GM19463 (cell line): Measurements from ENCODE around the gene ATP5MC2.
"Not testable (repeated sequence)": the region's sequence is repeated elsewhere in the genome, so short reads cannot be mapped to it uniquely, and the experiment has no call there.

Experiments
- ATAC-seq: cut with Tn5 transposase; IDR thresholded peaks from one replicate; pipeline ENCODE4 v1.9.1; 2021; ENCODE audit warnings: mild to moderate bottlenecking, moderate library complexity; ENCODE audit not compliant: unreplicated experiment

ATP5MC2 gene

DNA sequence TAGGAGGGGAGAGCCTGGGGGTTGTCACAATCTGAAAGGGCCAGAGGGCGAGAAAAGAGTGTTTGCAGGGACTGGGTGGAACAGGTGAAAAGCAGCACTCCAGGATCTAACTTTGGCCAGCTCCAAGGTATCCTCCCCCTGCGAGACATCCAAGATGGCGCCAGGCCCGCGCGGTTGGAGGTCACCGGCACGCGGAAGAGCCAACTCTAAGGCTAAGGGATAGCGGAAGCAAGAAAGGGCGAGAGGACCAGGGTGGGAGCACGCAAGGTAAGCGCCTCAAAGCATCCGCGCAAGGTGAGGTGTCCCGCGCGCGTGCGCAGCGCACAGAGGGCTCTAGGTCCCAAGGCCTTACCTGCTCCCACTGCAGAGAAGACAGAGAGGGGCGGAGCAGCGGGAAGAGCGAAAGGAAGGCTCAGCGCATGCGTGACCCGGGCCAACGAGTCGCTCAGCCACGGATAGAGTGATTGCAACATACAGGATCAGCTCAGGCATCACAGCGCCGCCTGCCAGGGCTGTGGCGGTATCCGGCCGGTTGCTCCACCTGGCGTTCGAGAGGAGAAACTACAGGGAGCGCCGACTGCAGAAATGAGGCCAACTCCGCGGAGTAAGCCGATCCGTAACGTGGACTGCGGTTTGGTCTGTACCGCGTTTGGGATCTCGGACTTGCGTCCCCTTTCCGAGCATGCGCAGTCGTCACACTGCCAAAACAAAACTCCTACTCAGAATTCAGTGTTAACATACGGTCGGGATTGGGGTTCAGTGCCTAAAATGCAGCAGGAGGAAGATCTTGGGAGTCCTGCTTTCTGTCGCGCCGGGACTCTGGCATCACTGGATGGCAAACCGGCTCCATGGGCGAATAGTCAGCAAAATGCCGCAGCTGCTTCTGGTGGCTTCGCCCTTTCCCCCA, at the start of gene ATP5MC2:
Gene ATP5MC2, minus strand, starts transcription at position 383 of the 907 bp plus-strand sequence. CDS start 3,469 bp downstream, outside the sequence.
- peak; percentile 96 for ATAC-seq

DNA sequence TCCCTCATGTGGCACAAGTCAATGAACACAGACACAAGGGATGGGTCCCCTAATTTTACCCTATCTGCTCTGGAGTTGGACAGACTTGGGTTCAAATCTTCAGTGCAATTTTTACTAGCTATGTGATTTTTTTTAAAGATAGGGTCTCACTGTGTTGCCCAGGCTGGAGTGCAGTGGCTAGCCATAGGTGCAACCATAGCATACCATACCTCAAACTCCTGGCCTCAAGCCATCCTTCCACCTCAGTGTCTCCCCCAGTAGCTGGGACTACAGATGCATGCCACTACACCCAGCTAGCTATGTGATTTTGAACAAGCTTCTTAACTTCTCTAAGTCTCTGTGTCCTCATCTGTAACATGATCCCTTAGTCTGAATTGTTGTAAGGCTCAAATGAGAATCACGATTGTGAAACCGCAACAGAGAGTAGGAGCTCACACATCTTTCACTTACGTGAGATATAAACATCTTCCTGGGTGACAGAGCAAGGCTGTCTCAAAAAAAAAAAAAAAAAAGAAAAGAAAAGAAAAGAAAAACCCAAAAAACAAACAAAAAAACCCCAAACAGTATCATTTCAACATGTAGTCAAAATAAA, 46.7 kb upstream of the ATP5MC2 start:
- no peak for ATAC-seq

DNA sequence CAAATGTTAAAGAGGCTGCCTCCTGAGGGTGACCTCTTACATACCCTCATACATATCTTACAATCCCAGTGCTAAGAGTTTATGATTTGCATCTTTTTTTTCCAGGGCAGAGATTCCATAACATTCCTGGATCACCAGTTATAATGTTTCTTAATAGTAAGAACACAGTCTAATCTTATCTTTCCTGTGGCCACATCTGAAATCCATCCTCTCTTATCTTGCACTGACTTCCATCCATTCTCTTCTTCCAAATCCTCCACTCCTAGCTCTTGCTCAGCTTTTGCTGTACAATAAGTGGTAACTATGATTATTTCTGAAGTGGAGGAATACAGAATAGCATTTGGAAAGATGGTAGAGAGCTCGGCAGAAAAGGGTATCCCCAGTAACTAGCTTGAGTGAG, 45.1 kb upstream of the ATP5MC2 start:
- no peak for ATAC-seq

DNA sequence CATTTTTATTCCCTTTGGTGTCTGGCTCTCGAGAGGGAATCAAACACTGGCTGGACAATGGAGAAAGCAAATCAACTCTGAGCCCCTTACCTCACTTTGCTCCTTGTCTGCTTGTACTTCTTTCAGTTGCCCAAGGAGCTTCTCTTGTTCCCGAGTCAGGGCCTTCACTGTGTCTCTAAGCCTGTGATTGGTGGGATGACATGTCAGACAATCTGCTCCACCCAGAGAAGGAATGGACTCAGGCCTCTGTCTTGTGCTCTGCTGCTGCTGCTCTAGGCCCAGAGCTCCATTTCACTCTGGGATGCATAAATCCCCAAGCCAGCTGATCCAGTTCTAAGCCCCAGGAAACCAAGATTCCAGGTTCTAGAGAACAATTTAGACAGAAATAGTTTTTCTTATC, 43.8 kb upstream of the ATP5MC2 start:
- ATAC-seq: no peak

DNA sequence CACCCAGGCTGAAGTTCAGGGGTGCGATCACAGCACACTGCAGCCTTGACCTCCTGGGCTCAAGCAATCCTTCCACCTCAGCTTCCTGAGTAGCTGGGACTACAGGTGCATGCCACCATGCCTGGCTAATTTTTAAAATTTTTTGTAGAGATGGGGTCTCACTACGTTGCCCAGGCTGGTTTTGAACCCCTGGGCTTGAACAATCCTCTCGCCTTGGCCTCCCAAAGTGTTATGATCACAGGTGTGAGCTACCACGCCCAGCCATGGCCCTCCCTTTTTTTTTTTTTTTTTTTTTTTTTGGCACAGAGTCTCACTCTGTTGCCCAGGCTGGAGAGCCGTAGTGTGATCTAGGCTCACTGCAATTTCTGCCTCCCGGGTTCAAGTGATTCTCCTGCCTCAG, 42.7 kb upstream of the ATP5MC2 start:
- not testable (repeated sequence) for ATAC-seq

DNA sequence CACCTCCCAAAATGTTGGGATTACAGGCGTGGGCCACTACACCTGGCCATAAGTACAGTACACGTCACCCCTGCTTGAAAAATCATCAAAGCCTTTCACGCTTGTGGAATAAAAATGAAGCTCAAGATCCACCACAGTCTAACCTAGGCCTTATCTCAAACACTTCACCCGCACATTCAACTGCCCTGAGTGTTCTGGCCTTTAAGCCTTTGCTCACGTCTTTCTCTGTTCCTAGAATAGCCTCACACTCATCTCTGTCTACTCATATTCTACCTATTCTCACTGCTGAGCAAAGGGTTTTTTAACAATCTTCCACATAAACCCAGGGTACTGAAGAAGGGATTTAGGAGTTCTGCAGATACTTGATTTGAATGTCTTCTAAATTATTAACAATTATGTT, 41.4 kb upstream of the ATP5MC2 start:
- ATAC-seq: no peak

DNA sequence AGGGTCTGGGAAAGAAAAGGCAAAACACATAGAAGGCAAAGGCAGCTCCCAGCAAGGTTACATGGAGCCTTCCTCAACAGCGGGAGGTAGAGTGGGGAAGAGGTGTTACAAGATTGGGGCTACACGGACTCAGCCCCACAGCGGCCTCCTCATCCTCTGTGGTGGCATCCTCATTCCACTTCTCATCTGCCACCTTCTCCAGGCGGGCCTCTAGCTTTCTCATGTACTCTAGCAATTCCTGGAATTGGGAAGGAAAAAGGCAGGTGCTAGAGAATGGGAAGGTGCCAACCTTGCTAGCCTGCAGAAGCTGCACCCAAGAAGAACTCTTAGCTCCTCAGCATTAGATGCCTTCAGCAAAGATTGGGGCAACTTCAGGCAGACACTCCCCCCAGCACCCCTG, 38.1 kb upstream of the ATP5MC2 start:
- no peak for ATAC-seq

DNA sequence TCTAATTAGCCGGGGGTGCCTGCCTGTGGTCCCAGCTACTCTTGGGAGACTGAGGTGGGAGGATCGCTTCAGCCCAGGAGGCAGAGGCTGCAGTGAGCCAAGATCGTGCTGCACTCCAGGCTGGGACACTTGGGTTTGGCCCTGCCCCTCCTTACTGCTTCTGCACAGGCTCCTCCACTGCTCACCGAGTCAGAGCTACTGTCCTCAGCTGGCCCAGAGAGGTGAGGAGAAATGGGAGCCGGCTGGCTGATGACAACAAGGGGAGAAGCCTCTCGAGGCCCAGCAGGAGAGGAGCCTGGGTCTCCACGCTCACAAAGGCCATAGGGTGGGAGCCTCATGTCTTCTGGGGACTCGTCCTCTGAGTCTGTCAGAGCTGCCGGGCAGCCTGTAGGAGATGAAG, 37.6 kb upstream of the ATP5MC2 start:
- no peak for ATAC-seq

DNA sequence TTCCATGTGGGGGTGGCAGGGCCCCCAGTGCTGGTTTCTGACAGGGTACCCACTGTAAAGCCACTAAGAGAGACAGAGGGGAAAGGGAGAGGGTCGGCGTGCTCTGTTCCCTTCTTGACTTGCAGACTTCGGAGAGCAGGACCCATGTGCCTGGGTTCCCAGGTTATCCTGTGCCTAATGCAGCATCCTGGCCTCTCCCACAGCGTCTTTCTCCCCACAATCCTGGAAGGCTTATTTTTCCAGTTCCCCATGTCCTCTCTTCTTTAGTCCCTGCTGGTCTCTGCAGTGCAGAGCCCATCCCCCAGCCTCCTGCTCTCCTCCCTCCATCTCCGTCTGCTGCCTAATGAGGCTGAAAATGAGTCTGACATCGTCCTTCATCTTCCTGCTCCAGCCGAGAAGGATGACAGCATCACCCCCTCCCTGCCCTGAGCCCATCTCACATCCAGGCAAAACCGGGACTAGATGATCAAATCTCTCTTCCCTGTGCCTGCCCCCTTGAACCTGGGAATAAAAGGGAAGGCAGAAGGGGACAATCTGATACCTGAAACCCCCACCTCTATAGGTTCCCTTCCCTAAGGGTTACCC, 36.3 kb upstream of the ATP5MC2 start:
- no peak for ATAC-seq

DNA sequence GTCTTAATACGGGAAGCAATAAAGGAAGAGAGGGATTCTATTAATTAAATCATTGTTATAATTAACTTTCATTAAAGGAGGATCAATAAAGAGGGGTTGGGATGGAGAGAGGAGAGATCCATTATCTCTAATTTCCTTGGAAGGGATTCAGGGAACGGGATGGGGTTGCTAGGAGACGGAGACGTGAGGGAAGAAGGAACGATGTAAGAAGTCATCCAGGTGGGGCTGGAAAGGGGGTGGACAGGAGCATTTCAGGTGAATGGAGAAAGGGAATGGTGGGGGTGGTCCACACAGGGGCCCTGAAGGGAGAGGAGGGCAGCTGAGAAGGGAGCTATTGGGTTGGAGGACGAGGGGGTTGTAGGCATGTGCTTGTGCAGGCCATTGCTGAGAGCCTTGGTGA, 34.2 kb upstream of the ATP5MC2 start:
- no peak for ATAC-seq

DNA sequence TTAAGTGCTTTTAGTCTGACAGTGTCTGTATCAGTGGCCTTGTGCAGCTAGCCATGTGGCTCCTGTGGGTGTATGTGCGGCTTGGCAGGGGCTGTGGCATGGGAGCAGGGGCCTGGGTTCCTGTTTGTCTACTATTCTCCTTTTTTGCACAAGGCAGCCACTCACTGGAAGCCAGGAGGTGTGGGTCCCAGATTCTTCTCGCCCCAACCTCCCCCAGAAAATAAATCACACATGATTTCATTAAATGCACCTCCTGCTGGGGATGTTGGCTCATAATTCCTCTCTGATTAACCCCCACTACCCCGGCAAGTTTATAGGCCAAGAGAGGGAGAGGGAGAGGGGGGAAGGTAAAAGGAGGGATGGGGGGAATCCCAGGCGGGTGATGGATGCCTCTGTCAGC, 33.8 kb upstream of the ATP5MC2 start:
- no peak for ATAC-seq

DNA sequence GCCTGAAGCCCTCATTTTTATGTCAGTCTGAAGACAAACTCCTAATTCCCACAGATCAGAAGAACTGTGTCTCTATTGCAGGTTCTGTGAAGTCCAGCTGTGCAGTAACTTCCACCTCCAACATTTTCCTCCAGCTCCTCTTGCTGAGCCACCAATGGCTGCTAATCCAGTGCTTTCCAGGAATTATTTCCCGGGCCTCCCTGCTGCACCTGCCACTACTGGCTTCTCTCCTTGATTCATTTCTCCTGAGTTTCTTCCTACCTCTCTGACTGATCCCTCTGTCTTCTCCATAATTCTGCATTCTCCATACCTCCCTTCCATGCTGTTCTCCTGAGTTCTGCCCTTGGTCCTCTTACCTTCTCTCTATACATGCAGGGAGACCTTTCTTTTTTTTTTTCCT, 30.2 kb upstream of the ATP5MC2 start:
- ATAC-seq: no peak

DNA sequence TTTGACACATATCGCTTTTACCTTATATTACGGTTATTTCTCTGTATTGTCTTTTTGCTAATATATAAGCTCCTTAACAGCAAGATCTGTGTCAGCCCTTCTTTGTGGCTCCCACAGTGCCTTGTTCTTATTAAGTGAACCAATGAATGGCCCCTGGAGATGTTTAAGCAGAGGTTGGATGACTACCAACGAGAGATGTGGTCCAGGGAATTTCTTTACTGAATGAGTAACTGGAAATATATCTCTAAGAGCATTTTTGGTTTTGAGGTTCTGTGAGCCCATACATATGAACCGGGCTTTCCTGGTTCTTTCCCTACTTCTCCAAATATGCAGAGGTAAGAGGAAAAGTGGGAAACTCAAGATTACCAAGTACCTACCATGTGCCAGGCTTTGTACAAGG, 27.9 kb upstream of the ATP5MC2 start:
- ATAC-seq: no peak

DNA sequence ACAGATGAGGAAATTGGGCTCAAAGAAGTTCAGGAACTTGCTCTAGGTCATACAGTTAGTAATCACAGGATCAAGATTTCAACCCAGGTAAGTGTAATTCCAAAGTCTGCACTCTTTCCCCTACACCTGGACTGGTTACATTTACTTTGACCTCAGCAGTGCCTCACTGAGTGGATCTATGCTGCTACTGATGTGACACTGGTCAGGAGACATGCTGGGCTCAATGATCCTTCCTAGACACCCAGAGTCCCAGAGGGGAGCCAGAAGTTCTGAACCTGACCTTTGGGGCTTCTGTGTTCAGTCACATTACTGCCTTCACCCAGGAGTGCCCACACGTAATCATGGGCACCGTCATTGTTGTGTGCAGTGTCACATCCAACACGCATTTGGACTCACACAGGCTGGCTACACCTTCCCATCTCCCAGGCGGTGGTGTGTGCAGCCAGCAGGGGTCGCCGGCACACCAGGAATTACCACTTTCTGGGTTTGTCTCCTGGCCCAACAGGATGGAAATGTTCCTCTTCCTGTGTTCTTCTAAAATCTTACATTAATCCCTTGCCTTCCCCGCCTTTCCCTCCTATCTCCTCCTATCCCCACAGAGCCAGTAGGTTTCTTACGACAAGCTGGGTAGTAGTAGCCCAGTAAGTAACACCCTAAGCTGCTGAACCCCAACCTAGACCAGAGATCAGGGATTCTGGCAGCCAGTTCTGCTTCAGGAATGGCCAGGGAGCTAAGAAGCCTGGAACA, 25.8 kb upstream of the ATP5MC2 start:
- ATAC-seq: no peak

DNA sequence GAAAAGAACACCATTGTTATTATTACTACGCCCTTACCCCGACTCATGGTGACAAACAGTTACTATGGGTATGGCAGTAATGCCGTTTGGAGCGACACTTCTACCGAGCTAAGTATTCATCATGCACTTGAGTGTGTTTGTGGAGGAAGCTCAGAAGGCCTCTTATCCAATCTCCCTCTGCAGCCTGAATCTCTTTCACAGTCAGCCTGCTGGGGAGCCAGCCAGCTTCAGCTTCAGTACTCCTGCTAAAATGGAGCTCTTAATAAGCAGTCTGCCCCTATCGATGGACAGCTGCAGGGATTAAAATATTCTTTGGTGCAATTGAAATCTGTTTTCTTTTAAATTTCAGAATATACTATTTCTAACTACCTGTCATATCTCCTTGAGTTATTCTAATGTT, 24.7 kb upstream of the ATP5MC2 start:
- ATAC-seq: no peak

DNA sequence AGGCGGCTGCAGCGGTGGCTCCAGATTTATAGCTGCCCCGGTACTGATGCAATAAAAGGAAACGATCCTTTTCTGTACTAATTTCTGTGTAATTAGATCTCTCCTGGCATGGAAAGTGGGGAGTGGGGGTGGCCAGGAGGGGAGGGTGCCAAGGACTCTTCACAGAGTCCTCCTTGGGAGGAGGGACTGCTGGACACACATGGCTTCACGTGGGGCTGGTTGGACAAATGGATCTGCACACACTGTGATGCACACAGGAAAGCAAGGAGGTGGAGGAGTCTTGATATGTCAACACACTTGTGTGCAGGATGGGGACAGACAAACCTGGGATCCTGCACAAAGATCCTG, 23.8 kb upstream of the ATP5MC2 start:
- ATAC-seq: no peak

DNA sequence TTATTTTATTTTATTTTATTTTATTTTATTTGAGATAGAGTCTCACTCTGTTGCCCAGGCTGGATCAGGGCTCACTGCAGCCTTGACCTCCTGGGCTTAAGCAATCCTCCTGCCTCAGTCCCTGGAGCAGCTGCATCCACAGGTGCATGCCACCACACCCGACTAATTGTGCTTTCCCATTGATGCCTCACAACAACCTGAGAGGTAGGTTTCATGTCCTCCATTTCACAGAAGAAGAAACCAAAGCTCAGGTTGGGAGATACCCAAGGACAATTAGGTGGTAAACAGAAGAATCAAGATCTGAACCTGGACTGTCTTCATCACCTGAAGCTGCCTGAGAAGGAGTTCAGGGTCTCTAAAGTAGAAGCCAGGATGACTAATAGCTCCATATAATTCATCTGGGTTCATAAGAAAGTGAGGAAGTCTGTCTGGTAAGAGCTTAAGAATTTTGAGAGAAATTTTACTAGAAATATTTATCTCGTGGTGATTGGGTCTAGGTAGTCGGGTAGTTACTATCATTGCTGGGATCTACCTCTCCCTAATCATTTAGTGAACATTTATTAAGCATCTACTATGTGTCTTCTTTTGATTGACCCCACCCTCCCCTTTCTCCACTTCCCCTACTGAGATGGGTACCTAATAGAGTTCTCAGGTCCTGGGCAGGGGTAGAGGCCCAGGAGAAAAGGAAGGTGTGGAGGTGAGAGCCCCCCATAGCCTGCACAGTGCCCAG, 23.2 kb upstream of the ATP5MC2 start:
- no peak for ATAC-seq

DNA sequence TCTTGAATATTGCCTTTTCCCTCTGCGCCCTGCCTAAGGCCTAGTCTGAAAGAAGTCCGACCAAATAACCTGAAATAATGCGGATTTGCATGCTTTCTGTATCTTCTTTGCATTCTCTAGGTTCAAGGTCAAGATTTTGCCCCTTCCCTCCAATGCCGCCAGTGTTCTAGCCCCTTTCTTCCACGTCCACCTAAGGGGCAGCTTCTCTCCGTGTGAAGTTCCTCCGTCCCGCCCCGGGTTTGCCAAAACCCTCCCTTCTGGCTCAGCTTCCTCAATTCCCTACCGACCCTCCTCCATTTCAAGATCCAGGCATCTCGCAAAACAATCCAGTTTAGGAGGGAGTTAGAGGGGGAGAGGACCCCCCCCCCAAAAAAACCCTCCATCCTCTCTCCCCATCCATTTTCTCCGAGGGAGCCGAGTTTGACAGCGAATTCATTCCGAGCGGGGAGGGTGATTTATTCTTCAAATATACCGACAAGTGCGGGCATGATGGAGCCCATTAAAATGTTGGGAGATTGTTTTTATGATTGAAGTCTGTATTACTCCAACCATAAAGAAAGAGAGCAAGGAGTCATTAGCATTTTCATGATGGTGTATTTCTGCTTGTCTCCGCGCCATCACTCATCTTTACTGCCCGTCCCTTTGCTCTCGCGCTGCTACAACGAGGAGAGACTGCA, 20.9 kb upstream of the ATP5MC2 start:
- ATAC-seq: no peak

DNA sequence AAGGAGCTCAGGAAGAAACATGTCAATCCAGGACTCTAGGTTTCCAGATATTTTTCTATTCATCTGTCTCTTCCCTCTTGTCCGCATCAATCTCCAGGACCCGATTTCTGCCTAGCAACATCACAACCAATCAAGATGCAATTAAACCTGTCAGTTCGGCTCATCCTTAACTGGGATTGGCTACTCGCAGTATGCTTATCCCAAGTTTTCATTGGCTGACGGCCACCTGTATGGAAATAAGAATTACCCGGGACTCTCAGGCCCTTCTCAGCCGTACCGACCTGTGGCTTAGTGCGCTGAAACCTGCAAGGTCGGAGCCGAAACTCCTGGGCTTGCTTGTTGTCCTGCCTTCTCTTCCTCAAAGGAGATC, 20.4 kb upstream of the ATP5MC2 start:
- no peak for ATAC-seq
